ENCODE results near the gene LENG8. TPM values are rescaled to one million over a fixed set of nuclear protein-coding genes. Genes with fewer than 3 reads are reported as not detected.

The LENG8 gene
- total RNA-seq, 3 donors from 2014 or later (not counting 1 experiment from before 2014, with no cell fraction given): 479 to 563 (median 507) TPM

GRCh38 chr19:54461613-54462012 is 12.6 kb downstream of the LENG8 start:
- H3K4me1 Mint-ChIP-seq: peaks cover 39 to 54% of the 10 kb centered on the region in 2 donors
- peak overlapping the region; percentile 9 for H3K4me3 Mint-ChIP-seq
- intact Hi-C loops (cut with micrococcal nuclease): no loop called here
- H3K27me3 Mint-ChIP-seq (ENCODE audit: low read depth in 2 of 2): no peaks in the 10 kb centered on the region
- no peak for DNase-seq
- WGBS (ENCODE audit: insufficient coverage): 80% methylated on average over 2 of the region's 3 CpGs
- H3K9me3 Mint-ChIP-seq: no peaks in the 10 kb centered on the region
- no peaks in the 10 kb centered on the region for H3K9me3 ChIP-seq (ENCODE audit: control insufficient read depth, insufficient read depth, low read length)
- no peaks in the 10 kb centered on the region for H3K36me3 Mint-ChIP-seq
- H3K36me3 ChIP-seq (ENCODE audit: control insufficient read depth, insufficient read depth, low read length): peaks cover 50% of the 10 kb centered on the region
- no peak for ATAC-seq
- no peaks in the 10 kb centered on the region for H3K27me3 ChIP-seq (ENCODE audit: control insufficient read depth, insufficient read depth, low read length)
- peak overlapping the region; percentile 38 to 97 for H3K27ac Mint-ChIP-seq
- H3K27ac ChIP-seq (ENCODE audit: low read length): no peak overlapping the region
- H3K4me1 ChIP-seq (ENCODE audit: control insufficient read depth, insufficient read depth, low read length): peaks cover 30% of the 10 kb centered on the region
- H3K4me3 ChIP-seq (ENCODE audit: low read length): no peak overlapping the region
- no peak for TF ChIP-seq CTCF (IDR thresholded peaks at IDR 0.05)

GRCh38 chr19:54462047-54462654 is 13.2 kb downstream of the LENG8 start:
- H3K27me3 ChIP-seq (ENCODE audit: control insufficient read depth, insufficient read depth, low read length): no peaks in the 10 kb centered on the region
- Mint-ChIP-seq H3K27me3 (ENCODE audit: low read depth in 2 of 2) (no peaks in the 10 kb centered on the region), H3K36me3 (no peaks in the 10 kb centered on the region), H3K9me3 (no peaks in the 10 kb centered on the region), H3K27ac (peak overlapping the region; percentile 88 to 97), H3K4me3 (peak overlapping the region; percentile 6), H3K4me1 (peaks cover 39 to 54% of the 10 kb centered on the region in 2 donors)
- peaks cover 44% of the 10 kb centered on the region for H3K36me3 ChIP-seq (ENCODE audit: control insufficient read depth, insufficient read depth, low read length)
- DNase-seq: peak in 1 of 2 donors; percentile 33
- H3K27ac ChIP-seq (ENCODE audit: low read length): peak overlapping the region; percentile 83
- no peaks in the 10 kb centered on the region for H3K9me3 ChIP-seq (ENCODE audit: control insufficient read depth, insufficient read depth, low read length)
- 87% methylated on average over 15 of the region's 15 CpGs for WGBS (ENCODE audit: insufficient coverage)
- intact Hi-C loops (cut with micrococcal nuclease): no loop called here
- peaks cover 30% of the 10 kb centered on the region for H3K4me1 ChIP-seq (ENCODE audit: control insufficient read depth, insufficient read depth, low read length)
- H3K4me3 ChIP-seq (ENCODE audit: low read length): no peak overlapping the region
- TF ChIP-seq CTCF (IDR thresholded peaks at IDR 0.05): no peak
- ATAC-seq: no peak

GRCh38 chr19:54462655-54463530 is 13.9 kb downstream of the LENG8 start:
- ATAC-seq (peak; percentile 21 to 58 (median 33)), DNase-seq (peak; percentile 72 to 86)
- Histone ChIP-seq H3K27me3 (ENCODE audit: control insufficient read depth, insufficient read depth, low read length) (no peaks in the 10 kb centered on the region), H3K4me3 (ENCODE audit: low read length) (peak overlapping the region; percentile 48), H3K27ac (ENCODE audit: low read length) (peak overlapping the region; percentile 83), H3K36me3 (ENCODE audit: control insufficient read depth, insufficient read depth, low read length) (peaks cover 39% of the 10 kb centered on the region), H3K4me1 (ENCODE audit: control insufficient read depth, insufficient read depth, low read length) (peaks cover 30% of the 10 kb centered on the region), H3K9me3 (ENCODE audit: control insufficient read depth, insufficient read depth, low read length) (no peaks in the 10 kb centered on the region)
- H3K4me1 Mint-ChIP-seq: peaks cover 39 to 54% of the 10 kb centered on the region in 2 donors
- H3K36me3 Mint-ChIP-seq: no peaks in the 10 kb centered on the region
- no peak for TF ChIP-seq CTCF (IDR thresholded peaks at IDR 0.05)
- intact Hi-C loops (cut with micrococcal nuclease): no loop called here
- no peaks in the 10 kb centered on the region for H3K27me3 Mint-ChIP-seq (ENCODE audit: low read depth in 2 of 2)
- H3K27ac Mint-ChIP-seq: peak overlapping the region; percentile 88 to 97
- peak overlapping the region; percentile 75 for H3K4me3 Mint-ChIP-seq
- WGBS (ENCODE audit: insufficient coverage): 11% methylated on average over 91 of the region's 91 CpGs
- H3K9me3 Mint-ChIP-seq: no peaks in the 10 kb centered on the region

All from natural killer cell (primary cell).